H9 (cell line): ENCODE measurements around the gene CEP120. TPM values are rescaled to one million over a fixed set of nuclear protein-coding genes. Genes with fewer than 3 reads are reported as not detected.

Experiments used
- DNase-seq: peaks from one replicate; pipeline ENCODE4 v3.0.0-alpha.2; 2017
- H2AFZ ChIP-seq: one replicate; pipeline ENCODE4 v1.6.1; 2013; ENCODE audit warnings: mild to moderate bottlenecking, low read length, control low read depth, moderate library complexity
- H2AK5ac ChIP-seq: 2 replicates; pipeline ENCODE4 v1.6.1; 2013; ENCODE audit warnings: low read length, control low read depth, mixed read lengths; ENCODE audit not compliant: insufficient read length
- H2BK120ac ChIP-seq: one replicate; pipeline ENCODE4 v1.6.1; 2013; ENCODE audit warnings: low read depth, mild to moderate bottlenecking, low read length, control low read depth, inconsistent platforms; ENCODE audit not compliant: poor library complexity, severe bottlenecking
- H2BK12ac ChIP-seq: 2 replicates; pipeline ENCODE4 v1.6.1; 2013; ENCODE audit warnings: low read length, control low read depth, mixed read lengths, low read depth; ENCODE audit not compliant: insufficient read length
- H2BK15ac ChIP-seq: 2 replicates; pipeline ENCODE4 v1.6.1; 2013; ENCODE audit warnings: low read depth, low read length, control low read depth
- H2BK20ac ChIP-seq: one replicate; pipeline ENCODE4 v1.6.1; 2013; ENCODE audit warnings: low read depth, mild to moderate bottlenecking, low read length, control low read depth, inconsistent platforms; ENCODE audit not compliant: poor library complexity, severe bottlenecking
- H2BK5ac ChIP-seq: 2 replicates; pipeline ENCODE4 v1.6.1; 2013; ENCODE audit warnings: low read length, control low read depth, mixed read lengths; ENCODE audit not compliant: insufficient read length
- H3K14ac ChIP-seq: 2 replicates; pipeline ENCODE4 v1.6.1; 2013; ENCODE audit warnings: low read length, control low read depth; ENCODE audit not compliant: insufficient read depth
- H3K18ac ChIP-seq: 2 replicates; pipeline ENCODE4 v1.6.1; 2013; ENCODE audit warnings: low read depth, mild to moderate bottlenecking, mixed read lengths, low read length, control low read depth; ENCODE audit not compliant: insufficient read length
- H3K23ac ChIP-seq: 2 replicates; pipeline ENCODE4 v1.6.1; 2013; ENCODE audit warnings: low read length, control low read depth, mixed read lengths, low read depth; ENCODE audit not compliant: insufficient read length
- H3K23me2 ChIP-seq: 2 replicates; pipeline ENCODE4 v1.6.1; 2013; ENCODE audit warnings: low read depth, mild to moderate bottlenecking, mixed read lengths, low read length, control low read depth; ENCODE audit not compliant: insufficient read length, poor library complexity, severe bottlenecking
- H3K27ac ChIP-seq: 2 replicates; pipeline ENCODE4 v1.5.1; 2013; ENCODE audit warnings: low read length, control low read depth, mixed read lengths, low read depth; ENCODE audit not compliant: insufficient read length
- H3K27me3 ChIP-seq: 2 replicates; pipeline ENCODE4 v1.6.1; 2013; ENCODE audit warnings: low read length, control low read depth, inconsistent platforms; ENCODE audit not compliant: insufficient read depth
- H3K4ac ChIP-seq: 2 replicates; pipeline ENCODE4 v1.6.1; 2013; ENCODE audit warnings: low read depth, mild to moderate bottlenecking, control low read depth, inconsistent platforms, low read length, moderate library complexity
- H3K4me1 ChIP-seq: 2 replicates; pipeline ENCODE4 v1.6.1; 2013; ENCODE audit warnings: low read length, control low read depth, inconsistent platforms; ENCODE audit not compliant: insufficient read depth
- H3K4me2 ChIP-seq: 2 replicates; pipeline ENCODE4 v1.6.1; 2013; ENCODE audit warnings: low read length, control low read depth, mixed read lengths; ENCODE audit not compliant: insufficient read length, insufficient read depth
- H3K56ac ChIP-seq: 2 replicates; pipeline ENCODE4 v1.6.1; 2013; ENCODE audit warnings: low read depth, mild to moderate bottlenecking, mixed read lengths, low read length, control low read depth; ENCODE audit not compliant: insufficient read length
- H3K79me1 ChIP-seq: 2 replicates; pipeline ENCODE4 v1.6.1; 2013; ENCODE audit warnings: low read depth, mild to moderate bottlenecking, moderate library complexity, low read length, control low read depth, inconsistent platforms; ENCODE audit not compliant: insufficient read depth, poor library complexity, severe bottlenecking
- H3K79me2 ChIP-seq: 2 replicates; pipeline ENCODE4 v1.6.1; 2013; ENCODE audit warnings: low read length, control low read depth, inconsistent platforms; ENCODE audit not compliant: insufficient read depth
- H3K9ac ChIP-seq: 2 replicates; pipeline ENCODE4 v1.6.1; 2013; ENCODE audit warnings: low read length, control low read depth, mixed read lengths; ENCODE audit not compliant: insufficient read length; ENCODE audit errors: extremely low read depth
- H3K9me3 ChIP-seq: one replicate; pipeline ENCODE4 v1.6.1; 2013; ENCODE audit warnings: low read depth, low read length, inconsistent platforms; ENCODE audit not compliant: control insufficient read depth
- H3T11ph ChIP-seq: one replicate; pipeline ENCODE4 v1.6.1; 2013; ENCODE audit warnings: mild to moderate bottlenecking, low read length, control low read depth, inconsistent platforms
- H4K20me1 ChIP-seq: one replicate; pipeline ENCODE4 v1.6.1; 2013; ENCODE audit not compliant: control insufficient read depth, insufficient read length, insufficient read depth
- H4K5ac ChIP-seq: 2 replicates; pipeline ENCODE4 v1.6.1; 2013; ENCODE audit warnings: low read depth, mild to moderate bottlenecking, mixed read lengths, low read length, control low read depth; ENCODE audit not compliant: insufficient read length
- H4K8ac ChIP-seq: replicated peaks from 2 replicates; pipeline ENCODE4 v1.6.1; 2013; ENCODE audit warnings: low read length, control low read depth, mixed read lengths, low read depth; ENCODE audit not compliant: insufficient read length
- H4K91ac ChIP-seq: 2 replicates; pipeline ENCODE4 v1.6.1; 2013; ENCODE audit warnings: low read depth, mild to moderate bottlenecking, moderate library complexity, mixed read lengths, low read length, control low read depth; ENCODE audit not compliant: insufficient read length
- H3K27ac Mint-ChIP-seq, 3 experiments: 2 replicates in 2 of 3; 3 replicates in 1 of 3; pipeline ENCODE4 v1.8.0; 2020 to 2021; ENCODE audit warnings: mixed read lengths in 3 of 3, mild to moderate bottlenecking in 1 of 3, moderate library complexity in 1 of 3
- H3K27me3 Mint-ChIP-seq: 2 replicates; pipeline ENCODE4 v1.8.0; 2021; ENCODE audit warnings: low read depth, mild to moderate bottlenecking, moderate library complexity, mixed read lengths
- H3K36me3 Mint-ChIP-seq, 3 experiments: 2 replicates in 2 of 3; 3 replicates in 1 of 3; pipeline ENCODE4 v1.8.0; 2020 to 2021; ENCODE audit warnings: low read depth in 3 of 3, mixed read lengths in 3 of 3; ENCODE audit not compliant: insufficient read depth in 1 of 3
- H3K4me1 Mint-ChIP-seq, 2 experiments: 2 replicates each; pipeline ENCODE4 v1.8.0; 2020; ENCODE audit warnings: mixed read lengths in 2 of 2
- H3K4me3 Mint-ChIP-seq, 2 experiments: 2 replicates in 1 of 2; 3 replicates in 1 of 2; pipeline ENCODE4 v1.8.0; 2020 to 2021; ENCODE audit warnings: mild to moderate bottlenecking in 2 of 2, mixed read lengths in 2 of 2, moderate library complexity in 1 of 2
- H3K9me3 Mint-ChIP-seq, 2 experiments: 2 replicates in 1 of 2; 3 replicates in 1 of 2; pipeline ENCODE4 v1.8.0; 2020; ENCODE audit warnings: mild to moderate bottlenecking in 2 of 2, mixed read lengths in 2 of 2, moderate library complexity in 1 of 2
- total RNA-seq: library from RNA; stranded (reverse); gene quantifications from 2 replicates; pipeline ENCODE4 v1.2.1, GENCODE V29; 2021
- TF ChIP-seq, protein P1 (sequence below): fragments of 200-600 bp; sonication (generic); conservative IDR thresholded peaks from 3 replicates; pipeline ENCODE4 v1.8.0; 2021; ENCODE audit warnings: antibody characterized with exemption, mild to moderate bottlenecking

CEP120 gene
- total RNA-seq, 1 experiment from 2014 or later = 22.5 TPM

- Histone ChIP-seq H2AK5ac (no peak overlapping the region), H3K14ac (no peak overlapping the region), H3K27me3 (no peaks in the 10 kb centered on the region), H3K23ac (no peak overlapping the region), H3K23me2 (no peaks in the 10 kb centered on the region), H3K56ac (no peak overlapping the region), H3K9ac (no peak overlapping the region), H2AFZ (no peak overlapping the region), H3K79me1 (no peaks in the 10 kb centered on the region), H3K27ac (no peak overlapping the region), H3K4ac (no peak overlapping the region), H2BK20ac (no peak overlapping the region), H4K20me1 (no peaks in the 10 kb centered on the region), H3T11ph (no peak overlapping the region), H3K79me2 (no peaks in the 10 kb centered on the region), H3K18ac (no peak overlapping the region), H2BK12ac (no peak overlapping the region), H2BK120ac (no peak overlapping the region), H3K4me1 (no peaks in the 10 kb centered on the region), H2BK5ac (no peak overlapping the region), H3K9me3 (no peaks in the 10 kb centered on the region), H2BK15ac (no peak overlapping the region), H3K4me2 (no peak overlapping the region), H4K8ac (no peak overlapping the region), H4K91ac (no peak overlapping the region), H4K5ac (no peak overlapping the region)
- Mint-ChIP-seq H3K27me3 (no peaks in the 10 kb centered on the region), H3K4me1 (peaks cover 0 to 2% of the 10 kb centered on the region in 2 experiments; a peak in 1 of 4 replicates), H3K36me3 (peaks cover 17 to 24% (median 23%) of the 10 kb centered on the region in 3 experiments), H3K4me3 (no peak overlapping the region), H3K27ac (no peak overlapping the region), H3K9me3 (peaks cover 5 to 6% of the 10 kb centered on the region in 2 experiments)
- TF ChIP-seq, protein P1, sequence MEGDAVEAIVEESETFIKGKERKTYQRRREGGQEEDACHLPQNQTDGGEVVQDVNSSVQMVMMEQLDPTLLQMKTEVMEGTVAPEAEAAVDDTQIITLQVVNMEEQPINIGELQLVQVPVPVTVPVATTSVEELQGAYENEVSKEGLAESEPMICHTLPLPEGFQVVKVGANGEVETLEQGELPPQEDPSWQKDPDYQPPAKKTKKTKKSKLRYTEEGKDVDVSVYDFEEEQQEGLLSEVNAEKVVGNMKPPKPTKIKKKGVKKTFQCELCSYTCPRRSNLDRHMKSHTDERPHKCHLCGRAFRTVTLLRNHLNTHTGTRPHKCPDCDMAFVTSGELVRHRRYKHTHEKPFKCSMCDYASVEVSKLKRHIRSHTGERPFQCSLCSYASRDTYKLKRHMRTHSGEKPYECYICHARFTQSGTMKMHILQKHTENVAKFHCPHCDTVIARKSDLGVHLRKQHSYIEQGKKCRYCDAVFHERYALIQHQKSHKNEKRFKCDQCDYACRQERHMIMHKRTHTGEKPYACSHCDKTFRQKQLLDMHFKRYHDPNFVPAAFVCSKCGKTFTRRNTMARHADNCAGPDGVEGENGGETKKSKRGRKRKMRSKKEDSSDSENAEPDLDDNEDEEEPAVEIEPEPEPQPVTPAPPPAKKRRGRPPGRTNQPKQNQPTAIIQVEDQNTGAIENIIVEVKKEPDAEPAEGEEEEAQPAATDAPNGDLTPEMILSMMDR = no peak
- no peak for DNase-seq
Measured at GRCh38 chr5:123360910-123361309, 62.3 kb downstream of the CEP120 start.
